K562 (cell line): Measurements from ENCODE around the gene CPLANE2. TPM values are rescaled to one million over a fixed set of nuclear protein-coding genes. Genes with fewer than 3 reads are reported as not detected.

Experiments
- ATF1 ChIP-seq, 2 experiments: fragments of 450-650 bp in 1 of 2; IDR thresholded peaks; 2 replicates each; pipeline ENCODE4 v1.6.1; 2016; ENCODE audit warnings: missing compliant biosample characterization in 1 of 2, missing genetic modification characterization in 1 of 2
- C11orf30 ChIP-seq: fragments of 450-650 bp; IDR thresholded peaks from 2 replicates; pipeline ENCODE4 v1.6.1; 2016; ENCODE audit warnings: low read depth, mild to moderate bottlenecking
- HCFC1 ChIP-seq: IDR thresholded peaks from 2 replicates; pipeline ENCODE4 v1.6.1; 2012; ENCODE audit warnings: low read depth, low read length, improper control_type of control experiment
- KDM4B ChIP-seq, 2 experiments: fragments of 450-650 bp in 1 of 2; sonication (generic) in 1 of 2; IDR thresholded peaks; 2 replicates each; pipeline ENCODE4 v1.6.1; 2016 to 2017; ENCODE audit warnings: borderline replicate concordance in 2 of 2, antibody characterized with exemption in 1 of 2, low read depth in 1 of 2, mild to moderate bottlenecking in 1 of 2
- MLLT1 ChIP-seq, 2 experiments: fragments of 450-650 bp; IDR thresholded peaks; 2 replicates each; pipeline ENCODE4 v1.6.1; 2016
- MLX ChIP-seq, 2 experiments: fragments of 450-650 bp in 1 of 2; sonication (generic) in 1 of 2; formaldehyde crosslinking; conservative IDR thresholded peaks; 2 replicates each; pipeline versions ENCODE4 v1.4.0 to v1.8.1; 2020 to 2022; ENCODE audit warnings: mild to moderate bottlenecking in 1 of 2, missing genetic modification reagents in 1 of 2
- MYC ChIP-seq, 2 experiments: fragments of 250-450 bp in 1 of 2; sonication (Bioruptor Pico) in 1 of 2; IDR thresholded peaks; 2 replicates each; pipeline versions ENCODE4 v1.5.1 to v1.6.1; 2012 to 2021; ENCODE audit warnings: low read depth in 2 of 2, borderline replicate concordance in 1 of 2, improper control_type of control experiment in 1 of 2, low read length in 1 of 2, mild to moderate bottlenecking in 1 of 2, moderate library complexity in 1 of 2
- NR4A1 ChIP-seq, 2 experiments: fragments of 250-450 bp in 1 of 2; fragments of 450-650 bp in 1 of 2; sonication (Bioruptor Pico) in 1 of 2; IDR thresholded peaks; 2 replicates each; pipeline versions ENCODE4 v1.4.0 to v1.6.1; 2016 to 2020; ENCODE audit warnings: mild to moderate bottlenecking in 2 of 2, missing compliant biosample characterization in 1 of 2, missing genetic modification characterization in 1 of 2, moderate library complexity in 1 of 2
- PBX2 ChIP-seq, 2 experiments: IDR thresholded peaks in 1 of 2; conservative IDR thresholded peaks in 1 of 2; 2 replicates each; pipeline ENCODE4 v1.6.1; 2016; ENCODE audit warnings: low read depth in 2 of 2, mild to moderate bottlenecking in 1 of 2, missing compliant biosample characterization in 1 of 2, missing genetic modification characterization in 1 of 2, moderate library complexity in 1 of 2
- RBFOX2 ChIP-seq: fragments of 200-400 bp; formaldehyde crosslinking; IDR thresholded peaks from 2 replicates; pipeline ENCODE4 v1.6.1; 2017; ENCODE audit warnings: low read depth, mild to moderate bottlenecking, low read length, moderate library complexity
- RBM17 ChIP-seq: fragments of 200-400 bp; formaldehyde crosslinking; IDR thresholded peaks from 2 replicates; pipeline ENCODE4 v1.6.1; 2017; ENCODE audit warnings: low read depth, mild to moderate bottlenecking, low read length, borderline replicate concordance
- SIN3B ChIP-seq: fragments of 450-650 bp; IDR thresholded peaks from 2 replicates; pipeline ENCODE4 v1.6.1; 2017; ENCODE audit warnings: low read depth, mild to moderate bottlenecking, moderate library complexity
- SIRT6 ChIP-seq: IDR thresholded peaks from one replicate; pipeline ENCODE4 v1.6.1; 2012; ENCODE audit warnings: low read depth, mild to moderate bottlenecking, control low read depth, inconsistent platforms, low read length, moderate library complexity
- SNAPC5 ChIP-seq: fragments of 250-450 bp; sonication (Bioruptor Pico); IDR thresholded peaks from 2 replicates; pipeline ENCODE4 v1.8.0; 2021; ENCODE audit warnings: moderate library complexity, mild to moderate bottlenecking, inconsistent platforms
- SREBF1 ChIP-seq: fragments of 150-350 bp; IDR thresholded peaks from 2 replicates; pipeline ENCODE4 v1.6.1; 2014; ENCODE audit warnings: antibody characterized with exemption, low read depth, low read length, borderline replicate concordance
- SUPT5H ChIP-seq: fragments of 450-650 bp; IDR thresholded peaks from 2 replicates; pipeline ENCODE4 v1.6.1; 2016
- TAF1 ChIP-seq: IDR thresholded peaks from 2 replicates; pipeline ENCODE4 v1.6.1; 2011; ENCODE audit warnings: mild to moderate bottlenecking, low read length, moderate library complexity; ENCODE audit not compliant: insufficient read depth, control insufficient read depth, severe bottlenecking; ENCODE audit errors: extremely low read depth
- polyA plus RNA-seq, 8 experiments: library from polyadenylated mRNA; depleted of rRNA in 4 of 8; stranded (reverse) in 5 of 8; unstranded in 3 of 8; fragments of >200 nt; fragmentation: Nextera tagmentation in 2 of 8; fragmentation: Illumina TruSeq in 1 of 8; extraction: Ambion mirVana in 2 of 8; extraction: Trizol in 1 of 8; gene quantifications; 2 replicates each; pipeline versions ENCODE4 v1.2.1 to v1.2.3, GENCODE V29; 2011 to 2014; ENCODE audit warnings: inconsistent platforms in 1 of 8, missing spikeins in 1 of 8
- total RNA-seq, 7 experiments: library from RNA; depleted of rRNA in 6 of 7; stranded (reverse); fragments of >200 nt in 6 of 7; fragmentation: Illumina TruSeq in 2 of 7; extraction: Trizol in 2 of 7; gene quantifications; 2 replicates each; pipeline versions ENCODE4 v1.2.1 to v1.2.3, GENCODE V29; 2011 to 2021; ENCODE audit warnings: low replicate concordance in 1 of 7

Gene CPLANE2
- total and polyA plus RNA-seq, 9 of the 15 experiments (the other 6 are each of a cell fraction or from before 2014, with no cell fraction given): 0.17 to 20.9 (median 8.1) TPM

GRCh38 chr1:16206547-16207317, 30.3 kb downstream of the CPLANE2 start (continued):
- TF ChIP-seq MLLT1 (IDR thresholded peaks at IDR 0.05) (peak in 1 of 2 experiments; percentile 52; a peak in 2 of 4 replicates), TAF1 (peak; percentile 73), HCFC1 (peak; percentile 34; the same call in 1 of the 2 replicates), SIN3B (0 out of 2 replicates have a peak, but pooled peaks have one; percentile 37), SNAPC5 (no peak), KDM4B (IDR thresholded peaks at IDR 0.05; ENCODE audit: borderline replicate concordance in 2 of 2, low read depth in 1 of 2) (peak in 1 of 2 experiments; percentile 59; a peak in 1 of 4 replicates), SIRT6 (no peak), PBX2 (CRISPR knock-in tag; IDR thresholded peaks at IDR 0.05; ENCODE audit: low read depth) (no peak), PBX2 (tag; conservative IDR thresholded peaks at IDR 0.05; ENCODE audit: low read depth) (no peak), C11orf30 (no peak), RBM17 (no peak), MLX (CRISPR knock-in tag; conservative IDR thresholded peaks at IDR 0.05) (0 out of 4 replicates have a peak, but pooled peaks of 1 of the 2 experiments have one; percentile 44), NR4A1 (CRISPR knock-in tag; IDR thresholded peaks at IDR 0.05) (0 out of 2 replicates have a peak, but pooled peaks have one; percentile 36), NR4A1 (tag; IDR thresholded peaks at IDR 0.05) (no peak), SUPT5H (peak; percentile 97), RBFOX2 (peak; percentile 97), ATF1 (CRISPR knock-in tag; IDR thresholded peaks at IDR 0.05) (no peak), ATF1 (tag; IDR thresholded peaks at IDR 0.05) (peak; percentile 83), SREBF1 (no peak), MYC (IDR thresholded peaks at IDR 0.05; ENCODE audit: low read depth, low read length) (peak; percentile 94), MYC (CRISPR knock-in tag; IDR thresholded peaks at IDR 0.05; ENCODE audit: borderline replicate concordance, low read depth) (no peak)
